Measurements from ENCODE around the gene JARID2.

GRCh38 chr6:15372932-15373331 lies 127.1 kb downstream of the JARID2 start:
- no peak for TF ChIP-seq CTCF (IDR thresholded peaks at IDR 0.05)
- no peak for TF ChIP-seq POLR2A (IDR thresholded peaks at IDR 0.05)
